ENCODE data around the gene CDADC1.

CDADC1 gene

GRCh38 chr13:49295244-49295643 lies 47.5 kb downstream of the CDADC1 start:
- DNase-seq (ENCODE audit: low read depth, low spot score): no peak

- DNase-seq (ENCODE audit: low read depth, low spot score): no peak
Measured at GRCh38 chr13:49296659-49297058, 48.9 kb downstream of the CDADC1 start.

GRCh38 chr13:49297338-49297737 lies 49.6 kb downstream of the CDADC1 start:
- DNase-seq (ENCODE audit: low read depth, low spot score): no peak

GRCh38 chr13:49298416-49298815 lies 50.7 kb downstream of the CDADC1 start:
- no peak for DNase-seq (ENCODE audit: low read depth, low spot score)

- DNase-seq (ENCODE audit: low read depth, low spot score): no peak
Measured at GRCh38 chr13:49298903-49299605, 51.3 kb downstream of the CDADC1 start.

- no peak for DNase-seq (ENCODE audit: low read depth, low spot score)
Measured at GRCh38 chr13:49300276-49300675, 52.6 kb downstream of the CDADC1 start.

- DNase-seq (ENCODE audit: low read depth, low spot score): peak; percentile 42
Measured at GRCh38 chr13:49300739-49301589, 53.2 kb downstream of the CDADC1 start.

- DNase-seq (ENCODE audit: low read depth, low spot score): no peak
Measured at GRCh38 chr13:49302222-49302621, 54.5 kb downstream of the CDADC1 start.

GRCh38 chr13:49302817-49303216 lies 55.1 kb downstream of the CDADC1 start:
- no peak for DNase-seq (ENCODE audit: low read depth, low spot score)

GRCh38 chr13:49303533-49304252 lies 56.0 kb downstream of the CDADC1 start:
- no peak for DNase-seq (ENCODE audit: low read depth, low spot score)

- no peak for DNase-seq (ENCODE audit: low read depth, low spot score)
Measured at GRCh38 chr13:49304356-49304755, 56.6 kb downstream of the CDADC1 start.

- DNase-seq (ENCODE audit: low read depth, low spot score): no peak
Measured at GRCh38 chr13:49304763-49305700, 57.3 kb downstream of the CDADC1 start.

GRCh38 chr13:49305792-49306425 lies 58.2 kb downstream of the CDADC1 start:
- DNase-seq (ENCODE audit: low read depth, low spot score): no peak

GRCh38 chr13:49307365-49307764 lies 59.6 kb downstream of the CDADC1 start:
- DNase-seq (ENCODE audit: low read depth, low spot score): no peak

GRCh38 chr13:49308097-49308875 lies 60.6 kb downstream of the CDADC1 start:
- DNase-seq (ENCODE audit: low read depth, low spot score): no peak

- DNase-seq (ENCODE audit: low read depth, low spot score): no peak
Measured at GRCh38 chr13:49308921-49309408, 61.2 kb downstream of the CDADC1 start.

GRCh38 chr13:49310251-49310650 lies 62.5 kb downstream of the CDADC1 start:
- DNase-seq (ENCODE audit: low read depth, low spot score): no peak

GRCh38 chr13:49311816-49312215 lies 64.1 kb downstream of the CDADC1 start:
- no peak for DNase-seq (ENCODE audit: low read depth, low spot score)

- DNase-seq (ENCODE audit: low read depth, low spot score): no peak
Measured at GRCh38 chr13:49314344-49314882, 66.7 kb downstream of the CDADC1 start.
